Activated CD4-positive, alpha-beta memory T cell treated with anti-CD3 and anti-CD28 coated beads for 36 hours (primary cell): ENCODE results near the gene USP53. TPM values are rescaled to one million over a fixed set of nuclear protein-coding genes. Genes with fewer than 3 reads are reported as not detected.

Experiments
- CTCF ChIA-PET: fragments of 350-600 bp; sonication (Branson Sonifier 250); formaldehyde crosslinking; loops from one replicate; lab custom pipeline; 2021; ENCODE audit warnings: antibody characterized with exemption, inconsistent platforms; lab: Charles Lee
- POLR2A ChIA-PET: fragments of 350-600 bp; sonication (Branson Sonifier 250); formaldehyde crosslinking; loops from one replicate; lab custom pipeline; 2021; ENCODE audit warnings: antibody characterized with exemption; lab: Charles Lee
- DNase-seq: peaks from one replicate; pipeline ENCODE4 v3.0.0-alpha.2; 2020
- H3K27ac Mint-ChIP-seq: one replicate; pipeline ENCODE4 v1.8.0; 2021; ENCODE audit warnings: mixed read lengths
- H3K27me3 Mint-ChIP-seq: one replicate; pipeline ENCODE4 v1.8.0; 2021; ENCODE audit warnings: mixed read lengths
- H3K36me3 Mint-ChIP-seq: one replicate; pipeline ENCODE4 v1.8.0; 2021; ENCODE audit warnings: mixed read lengths
- H3K4me1 Mint-ChIP-seq: one replicate; pipeline ENCODE4 v1.8.0; 2021; ENCODE audit warnings: low read depth, mixed read lengths
- H3K4me3 Mint-ChIP-seq: one replicate; pipeline ENCODE4 v1.8.0; 2021; ENCODE audit warnings: mild to moderate bottlenecking, mixed read lengths
- H3K9me3 Mint-ChIP-seq: one replicate; pipeline ENCODE4 v1.8.0; 2021; ENCODE audit warnings: mixed read lengths
- intact Hi-C: fragments of 100-400 bp; cut with micrococcal nuclease; formaldehyde crosslinking; loops from one replicate; pipeline ENCODE4 v1.15.1; 2023
- total RNA-seq, 2 experiments: library from RNA; stranded (reverse); gene quantifications; one replicate each; pipeline ENCODE4 v1.2.3, GENCODE V29; 2021

The USP53 gene
- total RNA-seq, 2 experiments from 2014 or later: 9.5 to 10.5 TPM

DNA sequence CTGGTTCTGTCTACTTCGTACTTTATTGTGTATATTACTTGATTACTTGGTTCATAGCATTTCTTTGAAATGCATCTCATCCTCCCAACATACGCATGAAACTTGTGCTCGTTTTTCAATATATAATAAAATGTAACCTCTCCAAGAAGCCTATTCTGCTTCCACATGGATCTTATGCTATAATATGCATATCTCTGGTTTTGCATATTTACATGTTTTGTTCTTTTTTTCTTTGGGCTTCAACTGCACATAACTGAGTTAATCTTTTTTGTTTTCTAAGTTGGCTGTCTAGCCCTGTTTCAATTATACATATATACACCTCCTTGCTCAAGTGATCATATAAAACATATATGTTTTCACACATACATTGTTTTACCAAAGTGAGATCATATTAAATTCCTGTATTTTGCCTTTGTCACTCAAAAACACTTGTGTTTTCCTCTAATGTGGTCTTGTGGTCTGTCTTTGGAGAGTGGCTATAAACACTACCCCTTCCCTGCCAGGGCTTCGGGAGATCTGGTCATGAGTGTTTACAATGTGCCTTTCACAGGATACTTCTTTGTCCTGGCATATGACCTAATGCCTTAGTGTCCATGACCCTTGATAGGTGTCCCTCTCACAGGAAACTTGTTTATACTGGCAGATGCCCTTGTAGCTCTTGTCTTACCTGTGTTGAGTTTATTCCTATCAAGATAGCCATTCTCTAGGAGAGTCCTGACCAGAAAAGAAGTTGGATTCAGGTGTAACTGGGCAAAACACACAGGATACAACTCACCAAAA, 17.6 kb downstream of the USP53 start:
- no peak overlapping the region for H3K27ac Mint-ChIP-seq
- POLR2A ChIA-PET: no interaction called here
- CTCF ChIA-PET: no interaction called here

GRCh38 chr4:119231491-119231890, 19.0 kb downstream of the USP53 start:
- Mint-ChIP-seq H3K27me3 (no peaks in the 10 kb centered on the region), H3K9me3 (peaks cover 3% of the 10 kb centered on the region), H3K4me3 (no peak overlapping the region), H3K4me1 (peaks cover 40% of the 10 kb centered on the region), H3K36me3 (peaks cover 13% of the 10 kb centered on the region), H3K27ac (no peak overlapping the region)
- intact Hi-C loops: loop anchor here (10.0 kb wide), 1 partner anchor 397 kb away; the partner anchor contains the start of gene SEC24D
- POLR2A ChIA-PET: no interaction called here
- CTCF ChIA-PET: no interaction called here
- DNase-seq: no peak

More for the DNA sequence above, 17.6 kb downstream of the USP53 start:
- Mint-ChIP-seq H3K4me1 (peaks cover 37% of the 10 kb centered on the region), H3K27me3 (no peaks in the 10 kb centered on the region), H3K9me3 (peaks cover 3% of the 10 kb centered on the region), H3K4me3 (no peak overlapping the region), H3K36me3 (peaks cover 8% of the 10 kb centered on the region)
- DNase-seq: no peak
- intact Hi-C loops: loop anchor here (10.0 kb wide), 1 partner anchor 395 kb away; the partner anchor contains the start of gene SEC24D

- POLR2A ChIA-PET: no interaction called here
- Mint-ChIP-seq H3K27me3 (no peaks in the 10 kb centered on the region), H3K4me3 (no peak overlapping the region), H3K36me3 (peaks cover 15% of the 10 kb centered on the region), H3K9me3 (peaks cover 3% of the 10 kb centered on the region), H3K27ac (no peak overlapping the region), H3K4me1 (peaks cover 48% of the 10 kb centered on the region)
- CTCF ChIA-PET: no interaction called here
- DNase-seq: no peak
- intact Hi-C loops: loop anchor here (10.0 kb wide), 1 partner anchor 397 kb away; the partner anchor contains the start of gene SEC24D
Observed at GRCh38 chr4:119232286-119232685, 19.8 kb downstream of the USP53 start.

DNA sequence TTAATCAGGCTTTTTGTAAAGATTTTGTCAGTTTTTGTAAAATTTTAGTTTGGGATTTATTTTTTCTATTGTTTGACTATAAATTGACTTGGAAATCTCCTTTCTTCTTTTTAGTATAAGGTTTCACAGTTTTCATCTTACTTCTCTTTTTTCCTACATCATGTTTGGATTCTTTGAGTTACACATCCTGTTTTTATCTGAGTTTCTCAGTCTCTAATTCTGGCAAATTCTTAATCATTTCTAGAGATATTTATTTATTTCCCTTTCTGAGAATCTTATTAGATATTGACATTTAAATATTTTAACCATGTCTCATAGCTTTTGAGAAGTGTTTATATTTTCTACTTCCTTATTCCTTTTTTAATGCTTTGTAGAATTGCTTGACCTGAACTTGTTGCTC, 20.7 kb downstream of the USP53 start:
- DNase-seq: no peak
- peaks cover 15% of the 10 kb centered on the region for H3K36me3 Mint-ChIP-seq
- CTCF ChIA-PET: no interaction called here
- no peak overlapping the region for H3K27ac Mint-ChIP-seq
- POLR2A ChIA-PET: no interaction called here
- H3K4me3 Mint-ChIP-seq: no peak overlapping the region
- H3K4me1 Mint-ChIP-seq: peaks cover 48% of the 10 kb centered on the region
- intact Hi-C loops: loop anchor here (10.0 kb wide), 1 partner anchor 398 kb away; the partner anchor contains the start of gene SEC24D
- H3K27me3 Mint-ChIP-seq: no peaks in the 10 kb centered on the region
- H3K9me3 Mint-ChIP-seq: peaks cover 3% of the 10 kb centered on the region

DNA sequence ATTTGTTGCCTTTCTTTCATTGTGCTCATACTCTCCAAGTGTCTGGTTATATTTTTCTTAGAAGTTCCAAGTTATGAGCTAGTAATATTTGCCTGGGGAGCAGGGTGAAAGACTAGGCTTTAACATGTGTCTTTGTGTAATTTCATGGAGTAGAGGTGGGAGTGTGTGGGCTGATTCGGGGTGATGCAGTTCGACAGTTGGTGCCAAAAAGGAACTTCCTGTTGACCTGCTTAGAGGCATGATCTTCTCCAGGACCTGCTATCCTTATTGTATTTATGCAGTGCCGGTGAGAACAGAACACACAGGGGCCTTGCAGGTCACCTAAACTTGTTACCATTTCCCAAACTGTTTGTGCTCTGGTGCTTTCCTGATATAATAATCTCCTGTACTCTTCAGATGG, 21.2 kb downstream of the USP53 start:
- H3K27ac Mint-ChIP-seq: peak overlapping the region; percentile 36
- POLR2A ChIA-PET: no interaction called here
- CTCF ChIA-PET: no interaction called here

DNA sequence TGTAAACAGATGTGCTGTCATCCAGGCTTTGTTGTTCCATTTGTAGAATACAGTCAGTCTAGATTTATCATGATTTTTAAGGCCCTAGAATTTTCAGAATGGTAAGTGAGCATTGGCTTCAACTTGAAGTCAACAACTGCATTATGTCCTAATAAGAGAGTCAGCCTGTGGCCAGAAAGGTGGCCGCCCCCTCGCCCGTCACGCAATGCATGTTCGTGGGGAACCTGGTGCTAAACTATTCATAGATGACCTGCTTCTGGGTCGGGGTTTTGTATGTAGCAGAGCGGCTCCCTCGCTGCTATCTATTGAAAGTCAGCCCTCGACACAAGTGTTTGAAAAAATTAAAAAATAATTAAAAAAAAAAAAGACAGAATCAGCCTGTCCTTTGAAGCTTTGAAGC, 24.7 kb downstream of the USP53 start:
- no peak overlapping the region for H3K4me3 Mint-ChIP-seq
- POLR2A ChIA-PET: interaction anchor here (0.6 to 1.9 kb wide), 6 partner anchors 9 to 196 kb away, joined by 3 to 10 read pairs (median 4); partner anchors contain the start of gene USP53
- peaks cover 37% of the 10 kb centered on the region for H3K4me1 Mint-ChIP-seq
- H3K36me3 Mint-ChIP-seq: peaks cover 10% of the 10 kb centered on the region
- intact Hi-C loops: loop anchor here (10.0 kb wide), 1 partner anchor 402 kb away; the partner anchor contains the start of gene SEC24D
- H3K27me3 Mint-ChIP-seq: no peaks in the 10 kb centered on the region
- CTCF ChIA-PET: interaction anchor here (1.1 to 1.8 kb wide), 4 partner anchors 9 to 195 kb away, joined by 5 to 14 read pairs (median 5); partner anchors contain the start of gene USP53
- H3K27ac Mint-ChIP-seq: no peak overlapping the region
- peaks cover 2% of the 10 kb centered on the region for H3K9me3 Mint-ChIP-seq
- no peak for DNase-seq

More for the DNA sequence above, 21.2 kb downstream of the USP53 start:
- intact Hi-C loops: loop anchor here (10.0 kb wide), 1 partner anchor 399 kb away; the partner anchor contains the start of gene SEC24D
- Mint-ChIP-seq H3K36me3 (peaks cover 16% of the 10 kb centered on the region), H3K9me3 (peaks cover 3% of the 10 kb centered on the region), H3K4me3 (no peak overlapping the region), H3K27me3 (no peaks in the 10 kb centered on the region), H3K4me1 (peaks cover 49% of the 10 kb centered on the region)
- DNase-seq: no peak

DNA sequence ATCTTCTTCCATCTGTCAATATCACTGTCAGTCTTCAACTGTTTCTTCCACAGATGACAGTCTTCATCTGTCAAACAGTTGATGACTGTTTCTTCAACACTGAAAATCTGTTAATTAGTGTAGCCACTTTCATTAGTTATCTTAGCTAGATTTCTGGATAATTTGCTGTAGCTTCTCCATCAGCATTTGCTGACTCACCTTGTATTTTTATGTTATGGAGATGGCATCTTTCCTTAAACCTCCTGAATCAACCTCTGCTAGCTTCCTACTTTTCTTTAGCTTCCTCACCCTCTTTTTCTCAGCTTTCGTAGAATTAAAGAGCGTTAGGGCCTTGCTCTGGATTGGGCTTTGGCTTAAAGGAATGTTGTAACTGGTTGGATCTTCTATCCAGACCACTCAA, 25.1 kb downstream of the USP53 start:
- no peaks in the 10 kb centered on the region for H3K27me3 Mint-ChIP-seq
- ChIA-PET CTCF (interaction anchor here (0.8 to 1.8 kb wide), 6 partner anchors 10 to 196 kb away, joined by 3 to 14 read pairs (median 5); partner anchors contain the start of gene USP53), POLR2A (interaction anchor here (0.6 to 1.9 kb wide), 7 partner anchors 9 to 197 kb away, joined by 3 to 10 read pairs (median 4); partner anchors contain the start of gene USP53)
- DNase-seq: no peak
- H3K4me1 Mint-ChIP-seq: peaks cover 36% of the 10 kb centered on the region
- H3K4me3 Mint-ChIP-seq: peak overlapping the region; percentile 36
- peaks cover 10% of the 10 kb centered on the region for H3K36me3 Mint-ChIP-seq
- peak overlapping the region; percentile 69 for H3K27ac Mint-ChIP-seq
- no peaks in the 10 kb centered on the region for H3K9me3 Mint-ChIP-seq
- intact Hi-C loops: loop anchor here (1.0 to 10.0 kb wide), 4 partner anchors 27 to 403 kb away; partner anchors contain the start of gene SEC24D

GRCh38 chr4:119238068-119238722, 25.7 kb downstream of the USP53 start:
- ChIA-PET CTCF (interaction anchor here (0.8 to 1.8 kb wide), 6 partner anchors 10 to 196 kb away, joined by 3 to 14 read pairs (median 5); partner anchors contain the start of gene USP53), POLR2A (interaction anchor here (0.8 to 1.9 kb wide), 6 partner anchors 10 to 197 kb away, joined by 3 to 10 read pairs (median 4); partner anchors contain the start of gene USP53)
- Mint-ChIP-seq H3K4me3 (no peak overlapping the region), H3K36me3 (peaks cover 10% of the 10 kb centered on the region), H3K9me3 (no peaks in the 10 kb centered on the region), H3K27ac (peak overlapping the region; percentile 69), H3K27me3 (no peaks in the 10 kb centered on the region), H3K4me1 (peaks cover 33% of the 10 kb centered on the region)
- intact Hi-C loops: loop anchor here (1.0 to 10.0 kb wide), 4 partner anchors 26 to 403 kb away; partner anchors contain the start of gene SEC24D
- peak; percentile 54 for DNase-seq

DNA sequence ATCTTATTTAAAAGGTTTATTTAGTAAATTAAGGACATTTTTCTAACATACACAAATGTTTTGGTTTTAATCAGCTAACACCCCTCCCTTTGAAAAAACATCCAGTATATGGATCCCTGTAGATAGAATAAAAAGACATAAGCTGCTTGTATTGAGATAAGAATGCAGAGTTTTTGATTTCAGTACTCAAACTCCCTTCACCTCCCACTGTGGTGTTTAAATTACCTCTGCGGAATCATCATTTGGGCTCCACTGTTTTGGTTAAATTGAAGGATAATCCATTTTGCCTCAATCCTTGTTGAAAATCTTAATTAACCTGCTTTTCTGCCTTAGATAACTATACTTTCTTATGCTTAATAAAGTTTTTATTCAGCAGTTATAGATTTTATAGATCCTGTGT, 27.6 kb downstream of the USP53 start:
- no peaks in the 10 kb centered on the region for H3K9me3 Mint-ChIP-seq
- intact Hi-C loops: no loop called here
- POLR2A ChIA-PET: no interaction called here

DNA sequence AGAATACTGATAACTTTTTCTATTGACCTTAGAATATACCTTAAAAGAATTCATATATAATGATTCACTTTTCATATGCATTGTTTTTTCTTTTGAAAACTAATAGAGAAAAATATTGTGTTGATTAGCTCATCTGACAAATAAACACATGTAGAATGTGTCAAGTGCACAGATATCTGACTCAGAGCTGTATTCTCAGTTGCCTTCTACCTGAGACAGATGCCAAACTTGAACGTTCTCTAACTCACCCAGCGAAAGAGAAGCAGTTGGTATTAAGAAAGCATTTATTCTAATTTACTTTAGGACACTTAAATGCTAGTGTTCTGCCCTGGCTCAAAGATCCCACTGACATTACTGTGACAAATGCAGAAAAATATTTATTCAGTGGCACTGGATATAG, 28.1 kb downstream of the USP53 start:
- intact Hi-C loops: no loop called here
- POLR2A ChIA-PET: no interaction called here
- CTCF ChIA-PET: interaction anchor here (1.9 kb wide), 1 partner anchor 199 kb away, joined by 4 read pairs; no protein-coding TSS in a partner anchor
- no peak overlapping the region for H3K4me3 Mint-ChIP-seq
- H3K36me3 Mint-ChIP-seq: peaks cover 7% of the 10 kb centered on the region
- peaks cover 22% of the 10 kb centered on the region for H3K4me1 Mint-ChIP-seq
- H3K9me3 Mint-ChIP-seq: no peaks in the 10 kb centered on the region
- no peaks in the 10 kb centered on the region for H3K27me3 Mint-ChIP-seq
- H3K27ac Mint-ChIP-seq: no peak overlapping the region
- DNase-seq: no peak

More for the DNA sequence above, 27.6 kb downstream of the USP53 start:
- Mint-ChIP-seq H3K27me3 (no peaks in the 10 kb centered on the region), H3K36me3 (peaks cover 9% of the 10 kb centered on the region), H3K4me3 (no peak overlapping the region), H3K4me1 (peaks cover 22% of the 10 kb centered on the region), H3K27ac (no peak overlapping the region)
- DNase-seq: no peak
- CTCF ChIA-PET: interaction anchor here (1.9 kb wide), 1 partner anchor 198 kb away, joined by 4 read pairs; no protein-coding TSS in a partner anchor

- no peak overlapping the region for H3K4me3 Mint-ChIP-seq
- intact Hi-C loops: no loop called here
- CTCF ChIA-PET: no interaction called here
- POLR2A ChIA-PET: no interaction called here
- peaks cover 11% of the 10 kb centered on the region for H3K4me1 Mint-ChIP-seq
- DNase-seq: no peak
- peaks cover 11% of the 10 kb centered on the region for H3K36me3 Mint-ChIP-seq
- no peak overlapping the region for H3K27ac Mint-ChIP-seq
- no peaks in the 10 kb centered on the region for H3K27me3 Mint-ChIP-seq
- no peaks in the 10 kb centered on the region for H3K9me3 Mint-ChIP-seq
Observed at GRCh38 chr4:119242417-119242816, 29.9 kb downstream of the USP53 start.
